ENCODE measurements around the gene LEMD3.

GRCh38 chr12:65155784-65156183 is 13.6 kb upstream of the LEMD3 start:
- no peak for TF ChIP-seq FOXK2 (IDR thresholded peaks at IDR 0.05)
- no peak for TF ChIP-seq BHLHE40 (IDR thresholded peaks at IDR 0.05; ENCODE audit: borderline replicate concordance)
- no peak for TF ChIP-seq ARNT (IDR thresholded peaks at IDR 0.05)
- TF ChIP-seq FOXA1 (IDR thresholded peaks at IDR 0.05): no peak
- TF ChIP-seq PKNOX1 (IDR thresholded peaks at IDR 0.05): no peak
- TF ChIP-seq ZNF384 (IDR thresholded peaks at IDR 0.05): no peak
- no peak for TF ChIP-seq FOXM1 (IDR thresholded peaks at IDR 0.05; ENCODE audit: borderline replicate concordance)
